HG02884 (cell line): ENCODE measurements around the gene LPP.
A peak's percentile ranks its signal among the peaks of the same experiment; 100 is the strongest.

Experiments used
- ATAC-seq: cut with Tn5 transposase; IDR thresholded peaks from one replicate; pipeline ENCODE4 v1.9.1; 2021; ENCODE audit warnings: mild to moderate bottlenecking, moderate library complexity; ENCODE audit not compliant: unreplicated experiment

LPP gene

GRCh38 chr3:188135271-188135670 is 18.7 kb upstream of the LPP start:
- ATAC-seq, result no peak

- ATAC-seq, result no peak
Measured at GRCh38 chr3:188137051-188137450, 16.9 kb upstream of the LPP start.

DNA sequence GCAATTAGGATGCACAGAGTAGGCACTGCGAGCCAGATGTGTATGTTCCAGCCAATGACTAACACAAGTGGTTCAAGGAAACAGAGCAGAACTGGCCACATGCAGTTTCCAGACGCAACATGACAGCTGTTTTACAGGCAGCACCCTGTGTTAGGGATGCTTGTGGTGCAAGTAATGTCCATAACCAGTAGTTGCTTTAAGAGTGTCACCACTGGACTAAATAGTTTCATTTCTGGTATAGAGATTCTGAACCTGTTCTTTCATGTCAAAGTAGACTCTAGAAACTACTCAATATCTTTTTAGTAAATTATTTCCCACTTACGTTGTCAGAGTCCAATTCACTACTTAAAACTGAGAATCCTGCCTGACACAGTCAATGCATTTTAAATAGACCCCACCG is 14.5 kb upstream of the LPP start:
- no peak for ATAC-seq

DNA sequence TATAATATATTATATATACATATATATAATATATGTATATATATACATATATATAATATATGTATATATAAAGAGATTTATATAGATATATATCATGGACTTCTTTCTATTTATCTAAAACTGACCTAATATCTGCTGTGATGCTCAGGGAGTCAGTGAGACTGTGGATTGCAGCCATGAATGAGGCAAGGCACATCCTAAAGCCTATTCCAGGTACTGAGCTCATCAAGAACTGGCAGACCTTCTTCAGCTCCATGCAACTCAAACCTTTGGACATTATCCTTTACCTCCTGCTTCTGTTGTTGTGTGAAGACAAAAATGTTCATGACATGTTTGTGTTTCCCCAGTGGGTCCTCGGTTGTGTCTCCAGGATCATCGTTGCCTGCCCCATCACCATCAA is 7.7 kb upstream of the LPP start:
- ATAC-seq, result no peak

- no peak for ATAC-seq
Measured at GRCh38 chr3:188147782-188148181, 6.2 kb upstream of the LPP start.

DNA sequence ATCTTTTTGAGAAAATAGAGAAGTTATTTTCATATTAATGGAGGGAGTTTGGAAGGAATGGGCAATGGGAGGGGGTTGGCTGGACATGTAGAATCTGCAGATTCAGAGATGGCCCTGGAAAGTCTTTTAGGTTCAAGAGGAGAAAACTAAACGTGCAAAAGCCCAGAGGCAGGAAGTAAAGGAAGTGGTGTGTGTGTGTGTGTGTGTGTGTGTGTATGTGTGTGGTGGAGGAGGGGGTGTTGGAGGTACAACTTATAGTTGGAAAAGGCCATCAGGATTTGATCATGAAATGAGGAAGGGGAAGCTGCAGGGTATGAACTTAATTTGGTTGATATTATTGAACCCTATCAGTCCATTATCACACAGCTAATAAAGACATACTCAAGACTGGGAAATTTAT is 5.6 kb upstream of the LPP start:
- no peak for ATAC-seq

DNA sequence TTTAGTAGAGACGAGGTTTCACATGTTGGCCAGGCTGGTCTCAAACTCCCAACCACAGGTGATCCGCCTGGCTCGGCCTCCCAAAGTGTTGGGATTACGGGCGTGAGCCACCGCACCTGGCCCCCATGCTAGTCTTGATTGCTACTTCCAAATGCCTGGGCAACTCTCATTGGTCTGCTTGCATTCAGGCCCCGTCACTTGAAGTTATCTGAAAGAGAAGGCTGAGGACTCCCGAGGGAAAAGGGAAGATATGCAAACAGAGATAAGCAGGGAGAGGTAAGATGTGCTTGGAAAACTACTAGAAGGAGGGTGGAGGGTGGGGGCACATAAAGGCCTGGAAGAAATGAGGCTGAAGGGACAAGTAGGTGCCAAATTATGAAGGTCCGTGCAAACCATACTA is 4.4 kb upstream of the LPP start:
- ATAC-seq, result no peak

DNA sequence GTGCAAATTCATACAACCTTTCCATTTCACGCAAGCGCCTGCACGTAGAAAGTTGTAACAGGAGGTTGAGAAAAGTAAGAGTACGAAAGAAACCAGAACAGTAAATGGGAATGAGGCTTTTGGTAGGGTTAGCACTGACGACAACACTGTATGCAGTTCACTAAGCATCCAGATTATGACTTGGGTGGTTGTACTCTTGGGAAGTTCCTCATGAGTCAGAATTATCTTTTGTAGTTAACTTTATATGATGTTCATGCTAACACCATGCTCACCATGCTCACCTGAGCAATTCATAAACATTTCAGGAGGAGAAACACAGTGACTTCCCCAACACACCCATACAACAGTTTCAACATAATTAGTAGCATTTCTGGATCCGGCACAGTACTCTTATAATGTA is 3.0 kb upstream of the LPP start:
- ATAC-seq, result no peak

- no peak for ATAC-seq
Measured at GRCh38 chr3:188151438-188151837, 2.5 kb upstream of the LPP start.

GRCh38 chr3:188152660-188153436 is 1.1 kb upstream of the LPP start:
- no peak for ATAC-seq

DNA sequence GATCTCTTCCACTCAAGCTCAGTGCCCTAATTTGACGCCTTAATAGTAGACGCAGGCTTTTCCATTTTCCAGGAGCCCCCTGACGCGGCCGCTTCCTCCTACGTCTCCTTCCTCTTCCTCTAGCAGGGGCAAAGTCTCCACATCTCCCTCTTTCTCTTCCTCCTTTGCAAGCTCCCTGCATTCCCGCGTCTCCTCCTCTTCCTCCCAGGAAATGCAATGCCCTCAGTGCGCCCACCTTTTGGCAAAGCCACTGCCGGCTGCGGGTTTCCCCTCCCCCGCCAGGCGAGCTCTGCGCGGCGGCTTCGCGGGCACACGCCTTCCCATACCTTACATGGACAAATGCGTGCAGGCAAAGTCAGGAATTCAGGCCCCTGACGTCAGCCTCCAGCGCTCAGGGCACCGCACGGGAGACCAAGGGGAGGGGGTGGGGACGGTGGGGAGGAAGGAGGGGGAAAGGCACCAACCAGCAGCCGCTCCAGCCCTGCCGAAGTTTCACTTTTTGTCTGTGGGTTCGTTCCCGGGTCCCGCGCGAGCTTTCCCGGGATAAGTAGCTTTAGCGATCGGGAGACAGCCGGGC is 432 bp upstream of the LPP start:
- ATAC-seq, result peak; percentile 10

GRCh38 chr3:188154809-188155574 is 1.0 kb downstream of the LPP start:
- no peak for ATAC-seq

- ATAC-seq, result no peak
Measured at GRCh38 chr3:188156056-188156455, 2.1 kb downstream of the LPP start.

DNA sequence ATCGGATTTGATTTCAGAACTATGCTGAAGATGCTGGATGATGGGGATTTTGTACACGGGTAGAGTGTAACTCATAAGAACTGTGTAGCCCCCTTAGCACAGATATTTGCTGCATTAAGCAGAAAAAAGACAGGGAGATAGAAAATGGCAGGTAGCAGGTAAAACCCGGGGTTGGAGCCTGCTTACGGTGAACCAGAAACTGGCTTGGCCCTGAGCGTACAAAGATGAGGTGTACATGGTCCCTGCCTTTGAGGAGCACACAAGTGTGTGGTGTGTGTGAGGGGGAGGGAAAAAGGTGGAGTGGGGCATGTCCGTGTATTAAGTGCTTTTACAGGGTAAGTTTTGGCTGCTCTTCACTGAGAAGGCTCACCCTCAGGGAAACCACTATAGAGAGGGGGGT is 3.5 kb downstream of the LPP start:
- no peak for ATAC-seq

GRCh38 chr3:188157971-188158370 is 4.0 kb downstream of the LPP start:
- no peak for ATAC-seq

DNA sequence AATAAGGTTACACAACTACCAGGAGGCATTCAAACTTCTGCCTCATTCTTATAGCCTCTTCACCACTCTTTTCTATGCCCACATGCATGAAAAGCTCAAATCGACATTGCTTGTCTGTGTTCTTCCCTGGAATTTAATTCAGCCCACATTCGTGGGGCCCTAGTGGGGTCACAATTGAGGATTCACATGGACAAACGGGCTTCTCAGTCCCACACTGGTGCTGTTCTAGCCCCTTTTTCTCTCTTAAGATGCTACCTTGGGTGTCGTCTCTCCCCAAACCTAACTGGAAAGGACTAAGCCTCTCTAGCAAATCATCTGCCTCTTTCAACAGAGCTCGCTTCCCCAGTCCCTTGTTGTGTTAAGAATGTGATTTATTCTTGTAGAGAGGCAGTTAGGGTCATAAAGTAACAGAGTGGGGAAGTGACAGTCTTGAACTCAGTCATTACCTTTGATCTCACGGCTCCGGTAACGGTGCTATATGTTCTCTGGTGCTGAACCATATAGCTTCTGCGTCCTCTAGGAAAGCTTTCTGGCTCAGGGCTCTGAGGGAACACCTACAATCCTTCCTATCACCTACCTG is 4.9 kb downstream of the LPP start:
- ATAC-seq, result no peak

GRCh38 chr3:188160751-188161150 is 6.8 kb downstream of the LPP start:
- ATAC-seq, result no peak

GRCh38 chr3:188164248-188164687 is 10.3 kb downstream of the LPP start:
- no peak for ATAC-seq

GRCh38 chr3:188165596-188165995 is 11.6 kb downstream of the LPP start:
- ATAC-seq, result no peak

DNA sequence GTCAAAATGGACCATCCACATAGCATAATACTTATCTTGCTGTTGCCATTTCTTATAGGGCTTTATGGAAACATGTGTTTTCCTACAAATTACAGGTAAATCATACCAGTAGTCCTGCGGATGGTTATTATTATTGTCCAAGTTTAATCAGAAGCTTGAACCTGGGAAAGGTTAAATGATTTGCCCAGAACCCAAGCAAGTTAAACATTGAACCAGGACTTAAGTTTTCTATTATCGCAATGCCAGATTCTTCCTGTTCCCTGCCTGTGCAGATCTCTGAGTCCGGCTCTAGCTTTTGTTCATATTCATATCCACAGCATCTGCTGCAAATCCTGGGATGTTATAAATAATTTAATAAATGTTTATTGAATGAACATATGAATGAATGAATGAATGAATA is 12.5 kb downstream of the LPP start:
- ATAC-seq, result no peak

DNA sequence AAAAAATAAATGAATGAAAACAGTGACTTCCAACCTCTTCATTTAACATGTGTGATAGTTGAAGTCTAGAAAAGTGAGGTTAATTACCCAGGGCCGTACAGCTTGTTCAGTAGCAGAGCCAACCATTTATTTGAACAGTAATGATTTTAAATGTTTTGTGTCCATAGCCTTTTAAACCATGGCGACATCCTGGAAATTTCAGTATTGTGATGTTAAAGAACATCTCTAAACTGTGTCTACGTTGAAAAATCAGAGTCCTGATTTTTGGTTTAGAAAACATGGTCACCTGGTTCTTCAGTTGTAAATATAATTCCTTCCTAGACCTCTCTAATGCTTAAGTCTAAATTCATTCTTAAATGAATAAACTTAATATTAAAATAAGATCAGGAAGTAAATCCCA is 14.2 kb downstream of the LPP start:
- ATAC-seq, result no peak

DNA sequence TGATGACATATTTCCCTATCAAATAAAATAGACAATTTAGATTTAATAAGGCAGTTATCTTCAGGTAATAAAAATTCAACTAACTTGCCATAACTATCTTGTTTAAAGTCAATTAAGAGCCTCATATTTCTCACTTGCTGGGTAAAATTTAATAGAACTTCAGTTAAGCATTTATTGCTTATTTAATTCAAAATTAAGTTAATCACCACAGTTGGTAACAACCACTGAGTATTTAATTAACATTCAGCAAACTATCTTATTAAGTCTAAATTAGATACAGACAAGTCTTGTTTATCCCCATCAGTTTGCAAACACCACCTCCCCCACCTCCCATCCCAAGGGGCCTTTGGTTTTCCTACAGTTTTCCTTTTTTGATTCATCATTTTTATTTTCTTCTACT is 14.7 kb downstream of the LPP start:
- no peak for ATAC-seq
